OCI-LY1 (cell line): Measurements from ENCODE around the gene HS3ST5.

Experiments
- EZH2 ChIP-seq: fragments of 200-600 bp; sonication (generic), shearing (Covaris generic); IDR thresholded peaks from 2 replicates; pipeline ENCODE4 v1.8.0; 2017; ENCODE audit warnings: borderline replicate concordance, mixed run types, mild to moderate bottlenecking, antibody characterized with exemption, low read length, moderate library complexity, mixed read lengths
- TF ChIP-seq, protein P1 (sequence below): fragments of 200-600 bp; sonication (generic), shearing (Covaris generic); IDR thresholded peaks from 2 replicates; pipeline ENCODE4 v1.5.1; 2017; ENCODE audit warnings: mild to moderate bottlenecking, antibody characterized with exemption, low read length, moderate library complexity, mixed read lengths

DNA sequence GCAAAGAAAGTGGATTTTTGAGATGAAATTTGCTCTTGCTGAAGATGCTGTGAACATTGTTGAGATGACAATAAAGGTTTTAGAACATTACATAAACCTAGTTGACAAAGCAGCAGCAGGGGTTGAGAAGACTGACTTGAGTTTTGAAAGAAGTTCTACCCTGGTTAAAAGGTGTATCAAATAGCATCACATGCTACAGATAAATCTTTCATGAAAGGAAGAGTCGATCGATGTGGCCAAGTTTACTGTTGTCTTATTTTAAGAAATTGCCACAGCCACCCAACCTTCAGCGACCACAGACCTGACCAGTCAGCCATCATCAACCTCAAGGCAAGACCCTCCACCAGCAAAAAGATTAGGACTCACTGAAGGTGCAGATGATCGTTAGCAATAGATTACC is 155.3 kb downstream of the HS3ST5 start:
- TF ChIP-seq, protein P1, sequence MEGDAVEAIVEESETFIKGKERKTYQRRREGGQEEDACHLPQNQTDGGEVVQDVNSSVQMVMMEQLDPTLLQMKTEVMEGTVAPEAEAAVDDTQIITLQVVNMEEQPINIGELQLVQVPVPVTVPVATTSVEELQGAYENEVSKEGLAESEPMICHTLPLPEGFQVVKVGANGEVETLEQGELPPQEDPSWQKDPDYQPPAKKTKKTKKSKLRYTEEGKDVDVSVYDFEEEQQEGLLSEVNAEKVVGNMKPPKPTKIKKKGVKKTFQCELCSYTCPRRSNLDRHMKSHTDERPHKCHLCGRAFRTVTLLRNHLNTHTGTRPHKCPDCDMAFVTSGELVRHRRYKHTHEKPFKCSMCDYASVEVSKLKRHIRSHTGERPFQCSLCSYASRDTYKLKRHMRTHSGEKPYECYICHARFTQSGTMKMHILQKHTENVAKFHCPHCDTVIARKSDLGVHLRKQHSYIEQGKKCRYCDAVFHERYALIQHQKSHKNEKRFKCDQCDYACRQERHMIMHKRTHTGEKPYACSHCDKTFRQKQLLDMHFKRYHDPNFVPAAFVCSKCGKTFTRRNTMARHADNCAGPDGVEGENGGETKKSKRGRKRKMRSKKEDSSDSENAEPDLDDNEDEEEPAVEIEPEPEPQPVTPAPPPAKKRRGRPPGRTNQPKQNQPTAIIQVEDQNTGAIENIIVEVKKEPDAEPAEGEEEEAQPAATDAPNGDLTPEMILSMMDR: no peak
- TF ChIP-seq EZH2: no peak
